ENCODE measurements around the gene ZNF860. TPM values are rescaled to one million over a fixed set of nuclear protein-coding genes. Genes with fewer than 3 reads are reported as not detected.

ZNF860 gene
- polyA plus RNA-seq, 1 of the 3 experiments (the other 2 are of a cell fraction) = not detected

DNA sequence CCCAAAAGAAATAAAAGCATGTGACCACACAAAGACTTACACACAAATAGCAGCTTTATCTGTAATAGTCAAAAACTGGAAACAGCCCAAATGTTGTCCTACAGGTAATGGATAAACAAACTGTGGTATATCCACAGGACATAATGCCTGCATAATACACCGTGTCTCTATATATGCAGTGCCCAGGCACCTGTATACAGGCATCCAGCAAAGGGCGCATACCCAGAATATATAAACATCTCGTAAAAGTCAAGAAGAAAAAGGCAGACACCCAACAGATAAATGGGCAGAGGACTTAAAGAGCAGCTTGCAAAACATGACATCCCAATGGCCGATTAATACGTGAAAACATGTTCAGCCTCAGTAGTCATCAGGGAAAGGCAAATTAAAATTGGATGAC lies 7.7 kb upstream of the ZNF860 start (continued):
- TF ChIP-seq YY1 (IDR thresholded peaks at IDR 0.05; ENCODE audit: low read depth) (no peak), REST (IDR thresholded peaks at IDR 0.05; ENCODE audit: low read depth, low read length) (no peak), FOXJ3 (CRISPR knock-in tag; IDR thresholded peaks at IDR 0.05) (no peak)

GRCh38 chr3:31974471-31974870 lies 7.1 kb upstream of the ZNF860 start:
- WGBS (ENCODE audit: low lambda C conversion rate) = 44% methylated on average over 5 of the region's 5 CpGs
- Histone ChIP-seq H3K9me2 (no peaks in the 10 kb centered on the region), H3K9ac (no peak overlapping the region), H3K4me1 (ENCODE audit: control insufficient read depth in 1 of 2, insufficient read depth in 2 of 2, low read depth in 1 of 2, low read length in 1 of 2) (no peaks in the 10 kb centered on the region), H3F3A (replicated peaks; ENCODE audit: insufficient read depth) (no peaks in the 10 kb centered on the region), H3K27ac (ENCODE audit: low read depth in 2 of 2, low read length in 1 of 2) (no peak overlapping the region), H3K27me3 (ENCODE audit: insufficient read depth) (peaks cover 7% of the 10 kb centered on the region; the same call in 1 of the 2 replicates), H2AFZ (ENCODE audit: low read depth) (no peak overlapping the region), H3K9me3 (no peaks in the 10 kb centered on the region), H3K36me3 (replicated peaks in 1 of 2; ENCODE audit: control insufficient read depth in 1 of 2, insufficient read depth in 2 of 2, low read length in 1 of 2) (no peaks in the 10 kb centered on the region), H4K20me1 (ENCODE audit: insufficient read depth) (no peaks in the 10 kb centered on the region), H3K4me3 (ENCODE audit: low read depth in 2 of 2, low read length in 1 of 2) (no peak overlapping the region), H3K4me2 (no peak overlapping the region), H3K79me2 (ENCODE audit: insufficient read depth) (no peaks in the 10 kb centered on the region)
- CTCF ChIA-PET = interaction anchor here (1.1 kb wide), 1 partner anchor 44 kb away, joined by 5 read pairs; no protein-coding TSS in a partner anchor
- POLR2A ChIA-PET = no interaction called here
- no peak for DNase-seq
- TF ChIP-seq, protein P1, sequence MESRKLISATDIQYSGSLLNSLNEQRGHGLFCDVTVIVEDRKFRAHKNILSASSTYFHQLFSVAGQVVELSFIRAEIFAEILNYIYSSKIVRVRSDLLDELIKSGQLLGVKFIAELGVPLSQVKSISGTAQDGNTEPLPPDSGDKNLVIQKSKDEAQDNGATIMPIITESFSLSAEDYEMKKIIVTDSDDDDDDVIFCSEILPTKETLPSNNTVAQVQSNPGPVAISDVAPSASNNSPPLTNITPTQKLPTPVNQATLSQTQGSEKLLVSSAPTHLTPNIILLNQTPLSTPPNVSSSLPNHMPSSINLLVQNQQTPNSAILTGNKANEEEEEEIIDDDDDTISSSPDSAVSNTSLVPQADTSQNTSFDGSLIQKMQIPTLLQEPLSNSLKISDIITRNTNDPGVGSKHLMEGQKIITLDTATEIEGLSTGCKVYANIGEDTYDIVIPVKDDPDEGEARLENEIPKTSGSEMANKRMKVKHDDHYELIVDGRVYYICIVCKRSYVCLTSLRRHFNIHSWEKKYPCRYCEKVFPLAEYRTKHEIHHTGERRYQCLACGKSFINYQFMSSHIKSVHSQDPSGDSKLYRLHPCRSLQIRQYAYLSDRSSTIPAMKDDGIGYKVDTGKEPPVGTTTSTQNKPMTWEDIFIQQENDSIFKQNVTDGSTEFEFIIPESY (IDR thresholded peaks at IDR 0.05; ENCODE audit: borderline replicate concordance, low read depth) = no peak
- no peak for TF ChIP-seq TEAD4 (IDR thresholded peaks at IDR 0.05; ENCODE audit: borderline replicate concordance, insufficient read depth)
- TF ChIP-seq SIN3A (IDR thresholded peaks at IDR 0.05; ENCODE audit: borderline replicate concordance, low read depth, low read length) = no peak
- no peak for TF ChIP-seq MEF2A (IDR thresholded peaks at IDR 0.05; ENCODE audit: borderline replicate concordance, low read depth)
- no peak for TF ChIP-seq EZH2phosphoT487 (IDR thresholded peaks at IDR 0.05; ENCODE audit: borderline replicate concordance, low read depth)
- no peak for TF ChIP-seq RCOR1 (IDR thresholded peaks at IDR 0.05; ENCODE audit: low read length)
- no peak for TF ChIP-seq GABPA (IDR thresholded peaks at IDR 0.05; ENCODE audit: low read depth)
- no peak for TF ChIP-seq RXRA (IDR thresholded peaks at IDR 0.05; ENCODE audit: borderline replicate concordance, low read depth)
- no peak for TF ChIP-seq USF1 (IDR thresholded peaks at IDR 0.05; ENCODE audit: borderline replicate concordance, low read depth)
